Activated CD4-positive, alpha-beta T cell treated with anti-CD3 and anti-CD28 coated beads for 1 hour (primary cell): ENCODE measurements around the gene CHAD.
A peak's percentile ranks its signal among the peaks of the same experiment; 100 is the strongest.
"Not testable (repeated sequence)": the region's sequence is repeated elsewhere in the genome, so short reads cannot be mapped to it uniquely, and the experiment has no call there.

Experiments
- DNase-seq: peaks from one replicate; pipeline ENCODE4 v3.0.0-alpha.2; 2020

Gene CHAD

GRCh38 chr17:50425682-50426471 is 42.8 kb downstream of the CHAD start, which contains the start of gene ACSF2:
ACSF2 (plus strand) TSS chr17:50426218; CDS start chr17:50426262, 44 bp downstream.
- DNase-seq: peak; percentile 52

- no peak for DNase-seq
These were observed 43.5 kb downstream of the CHAD start for GRCh38 chr17:50424996-50425681.

GRCh38 chr17:50424246-50424995 is 44.3 kb downstream of the CHAD start:
- no peak for DNase-seq

GRCh38 chr17:50423553-50424159 is 45.0 kb downstream of the CHAD start:
- no peak for DNase-seq

- DNase-seq: no peak
These were observed 45.9 kb downstream of the CHAD start for GRCh38 chr17:50422738-50423137.

GRCh38 chr17:50421308-50422051 is 47.2 kb downstream of the CHAD start:
- no peak for DNase-seq

GRCh38 chr17:50420419-50421112 is 48.1 kb downstream of the CHAD start:
- DNase-seq: no peak

- DNase-seq: not testable (repeated sequence)
These were observed 49.1 kb downstream of the CHAD start for GRCh38 chr17:50419577-50419976.

- no peak for DNase-seq
These were observed 53.9 kb downstream of the CHAD start for GRCh38 chr17:50414808-50415207.
